ENCODE measurements around the gene ERH. TPM values are rescaled to one million over a fixed set of nuclear protein-coding genes. Genes with fewer than 3 reads are reported as not detected.

The ERH gene
- polyA plus RNA-seq, 3 donors = 63.6 to 67.0 (median 64.3) TPM

DNA sequence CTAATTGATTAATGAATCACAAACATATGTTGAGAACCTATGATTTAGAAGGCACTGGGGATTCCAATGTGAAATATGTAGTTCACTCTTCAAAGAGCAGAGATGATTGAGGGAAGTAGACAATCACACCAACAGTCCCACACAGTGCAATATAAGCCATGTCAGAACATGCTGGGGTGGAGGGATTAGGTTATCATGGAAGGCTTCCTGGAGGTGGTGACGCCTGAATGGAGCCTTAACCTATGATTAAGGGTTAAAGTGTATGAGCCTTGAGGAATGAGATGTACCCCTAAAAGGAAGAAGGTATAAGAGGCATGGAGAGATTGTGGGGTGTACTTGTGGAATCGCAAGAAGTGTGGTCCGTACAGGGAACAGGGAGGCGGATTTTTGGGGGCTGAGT lies 31.3 kb downstream of the ERH start:
- Histone ChIP-seq H2AFZ (ENCODE audit: insufficient read depth, low read depth, low read length, poor library complexity, severe bottlenecking) (no peak overlapping the region), H3K4me3 (replicated peaks in 1 of 3; ENCODE audit: low read depth in 2 of 3, low read length in 3 of 3) (no peak overlapping the region), H3K9ac (ENCODE audit: insufficient read depth, low read length, poor library complexity, severe bottlenecking) (no peak overlapping the region), H3K27me3 (ENCODE audit: control insufficient read depth in 2 of 2, insufficient read depth in 2 of 2, low read length in 2 of 2) (no peaks in the 10 kb centered on the region), H3K4me1 (ENCODE audit: control insufficient read depth in 1 of 2, insufficient read depth in 2 of 2, low read length in 2 of 2) (no peaks in the 10 kb centered on the region), H3K4me2 (replicated peaks; ENCODE audit: extremely low read depth, low read length, poor library complexity, severe bottlenecking) (no peak overlapping the region), H4K20me1 (ENCODE audit: insufficient read depth, low read length) (no peaks in the 10 kb centered on the region), H3K36me3 (replicated peaks in 1 of 2; ENCODE audit: control insufficient read depth in 1 of 2, insufficient read depth in 2 of 2, low read length in 2 of 2) (no peaks in the 10 kb centered on the region), H3K9me3 (replicated peaks in 1 of 2; ENCODE audit: control insufficient read depth in 1 of 2, insufficient read depth in 1 of 2, low read length in 2 of 2) (no peaks in the 10 kb centered on the region), H3K79me2 (ENCODE audit: insufficient read depth, low read length) (no peaks in the 10 kb centered on the region), H3K27ac (ENCODE audit: low read depth in 1 of 2, low read length in 2 of 2) (no peak overlapping the region)
- WGBS (ENCODE audit: insufficient coverage) = 100% methylated on average over 4 of the region's 4 CpGs
- Mint-ChIP-seq H3K27ac (no peak overlapping the region), H3K36me3 (no peaks in the 10 kb centered on the region), H3K4me1 (no peaks in the 10 kb centered on the region), H3K27me3 (ENCODE audit: low read depth in 3 of 3) (peaks cover 2 to 4% (median 3%) of the 10 kb centered on the region in 3 donors), H3K9me3 (no peaks in the 10 kb centered on the region), H3K4me3 (no peak overlapping the region)
- no peak for TF ChIP-seq CTCF (IDR thresholded peaks at IDR 0.05)
- intact Hi-C loops (cut with micrococcal nuclease) = no loop called here
- no peak for DNase-seq

DNA sequence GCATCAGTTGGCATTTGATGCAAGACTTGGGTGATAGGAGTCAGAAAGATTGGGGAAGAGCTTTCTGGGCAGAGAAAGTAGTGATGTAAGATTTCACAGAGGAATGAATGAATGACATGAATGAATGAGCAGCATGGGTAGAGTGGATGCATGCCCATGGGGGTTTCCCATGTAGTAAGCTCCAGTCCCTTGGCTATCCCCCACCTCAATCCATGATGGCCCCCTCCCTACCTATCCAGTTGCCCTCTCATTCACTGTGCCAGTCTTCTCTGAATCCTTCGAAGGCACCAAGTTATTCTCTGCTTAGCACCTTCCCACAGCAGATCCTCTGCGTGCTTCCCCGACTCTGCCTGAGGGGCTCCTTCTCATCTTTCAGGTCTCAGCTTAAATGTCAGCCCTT lies 32.0 kb downstream of the ERH start:
- Histone ChIP-seq H3K79me2 (ENCODE audit: insufficient read depth, low read length) (no peaks in the 10 kb centered on the region), H3K4me1 (ENCODE audit: control insufficient read depth in 1 of 2, insufficient read depth in 2 of 2, low read length in 2 of 2) (no peaks in the 10 kb centered on the region), H2AFZ (ENCODE audit: insufficient read depth, low read depth, low read length, poor library complexity, severe bottlenecking) (no peak overlapping the region), H3K9ac (ENCODE audit: insufficient read depth, low read length, poor library complexity, severe bottlenecking) (no peak overlapping the region), H3K36me3 (replicated peaks in 1 of 2; ENCODE audit: control insufficient read depth in 1 of 2, insufficient read depth in 2 of 2, low read length in 2 of 2) (no peaks in the 10 kb centered on the region), H4K20me1 (ENCODE audit: insufficient read depth, low read length) (no peaks in the 10 kb centered on the region), H3K27ac (ENCODE audit: low read depth in 1 of 2, low read length in 2 of 2) (no peak overlapping the region), H3K4me2 (replicated peaks; ENCODE audit: extremely low read depth, low read length, poor library complexity, severe bottlenecking) (no peak overlapping the region), H3K9me3 (replicated peaks in 1 of 2; ENCODE audit: control insufficient read depth in 1 of 2, insufficient read depth in 1 of 2, low read length in 2 of 2) (no peaks in the 10 kb centered on the region), H3K27me3 (ENCODE audit: control insufficient read depth in 2 of 2, insufficient read depth in 2 of 2, low read length in 2 of 2) (no peaks in the 10 kb centered on the region), H3K4me3 (replicated peaks in 1 of 3; ENCODE audit: low read depth in 2 of 3, low read length in 3 of 3) (no peak overlapping the region)
- no peak for DNase-seq
- Mint-ChIP-seq H3K36me3 (no peaks in the 10 kb centered on the region), H3K27ac (no peak overlapping the region), H3K9me3 (no peaks in the 10 kb centered on the region), H3K4me3 (no peak overlapping the region), H3K4me1 (no peaks in the 10 kb centered on the region), H3K27me3 (ENCODE audit: low read depth in 3 of 3) (peaks cover 2 to 4% (median 3%) of the 10 kb centered on the region in 3 donors)
- TF ChIP-seq CTCF (IDR thresholded peaks at IDR 0.05) = no peak
- intact Hi-C loops (cut with micrococcal nuclease) = no loop called here
- WGBS (ENCODE audit: insufficient coverage) = 78% methylated on average over 3 of the region's 3 CpGs
